Neuronal stem cell (in vitro differentiated cells): Measurements from ENCODE around the gene VPS37B. TPM values are rescaled to one million over a fixed set of nuclear protein-coding genes. Genes with fewer than 3 reads are reported as not detected.

ENCODE experiments used
- DNase-seq: peaks from one replicate; pipeline ENCODE4 v3.0.0-alpha.2; 2013; ENCODE audit warnings: low spot score
- H2AFZ ChIP-seq: one replicate; pipeline ENCODE4 v1.6.1; 2013; ENCODE audit warnings: mild to moderate bottlenecking, low read length, inconsistent platforms
- H2AK5ac ChIP-seq: 2 replicates; pipeline ENCODE4 v1.6.1; 2013; ENCODE audit warnings: low read depth, mild to moderate bottlenecking, inconsistent platforms, low read length, moderate library complexity, mixed read lengths
- H2BK120ac ChIP-seq: 2 replicates; pipeline ENCODE4 v1.6.1; 2013; ENCODE audit warnings: low read depth, mild to moderate bottlenecking, inconsistent platforms, low read length, moderate library complexity, mixed read lengths
- H2BK12ac ChIP-seq: one replicate; pipeline ENCODE4 v1.6.1; 2013; ENCODE audit warnings: low read length, inconsistent platforms
- H2BK15ac ChIP-seq: 2 replicates; pipeline ENCODE4 v1.6.1; 2013; ENCODE audit warnings: mild to moderate bottlenecking, low read length, inconsistent platforms, mixed read lengths
- H2BK5ac ChIP-seq: one replicate; pipeline ENCODE4 v1.6.1; 2013; ENCODE audit warnings: inconsistent platforms, mild to moderate bottlenecking, low read length, moderate library complexity
- H3K14ac ChIP-seq: one replicate; pipeline ENCODE4 v1.6.1; 2013; ENCODE audit warnings: low read length, inconsistent platforms
- H3K18ac ChIP-seq: 2 replicates; pipeline ENCODE4 v1.6.1; 2013; ENCODE audit warnings: low read length, inconsistent platforms
- H3K23ac ChIP-seq: 2 replicates; pipeline ENCODE4 v1.6.1; 2013; ENCODE audit warnings: low read depth, mild to moderate bottlenecking, mixed read lengths, low read length, inconsistent platforms; ENCODE audit not compliant: poor library complexity
- H3K27ac ChIP-seq: replicated peaks from 3 replicates; pipeline ENCODE4 v1.5.1; 2013; ENCODE audit warnings: low read length, inconsistent platforms
- H3K27me3 ChIP-seq, 3 experiments: 2 replicates each; pipeline ENCODE4 v1.6.1; 2013; ENCODE audit warnings: low read length in 3 of 3, mild to moderate bottlenecking in 2 of 3, inconsistent platforms in 1 of 3, low read depth in 1 of 3, mixed read lengths in 1 of 3, moderate library complexity in 1 of 3; ENCODE audit not compliant: control insufficient read depth in 3 of 3, insufficient read depth in 3 of 3
- H3K36me3 ChIP-seq, 2 donors: replicated peaks in 1 of 2; 2 replicates each; pipeline ENCODE4 v1.6.1; 2013; ENCODE audit warnings: low read length in 2 of 2; ENCODE audit not compliant: control insufficient read depth in 2 of 2, insufficient read depth in 2 of 2
- H3K4ac ChIP-seq: 2 replicates; pipeline ENCODE4 v1.6.1; 2013; ENCODE audit warnings: inconsistent platforms, mild to moderate bottlenecking, low read length, moderate library complexity
- H3K4me1 ChIP-seq, 2 donors: 1 replicate in 1 of 2; 2 replicates in 1 of 2; pipeline ENCODE4 v1.6.1; 2013; ENCODE audit warnings: low read length in 2 of 2, low read depth in 1 of 2; ENCODE audit not compliant: control insufficient read depth in 2 of 2, insufficient read depth in 1 of 2
- H3K4me2 ChIP-seq: one replicate; pipeline ENCODE4 v1.6.1; 2013; ENCODE audit warnings: mild to moderate bottlenecking, low read length, inconsistent platforms; ENCODE audit not compliant: insufficient read depth, poor library complexity, severe bottlenecking
- H3K4me3 ChIP-seq, 2 donors: 2 replicates each; pipeline ENCODE4 v1.5.1; 2013; ENCODE audit warnings: low read length in 2 of 2, mild to moderate bottlenecking in 2 of 2, inconsistent platforms in 1 of 2, moderate library complexity in 1 of 2
- H3K79me1 ChIP-seq: one replicate; pipeline ENCODE4 v1.6.1; 2013; ENCODE audit warnings: low read depth, mild to moderate bottlenecking, inconsistent platforms, low read length, moderate library complexity
- H3K9ac ChIP-seq: one replicate; pipeline ENCODE4 v1.6.1; 2013; ENCODE audit warnings: mild to moderate bottlenecking, low read depth, low read length, inconsistent platforms; ENCODE audit not compliant: poor library complexity
- H3K9me3 ChIP-seq, 2 donors: replicated peaks in 1 of 2; 2 replicates each; pipeline versions ENCODE3 to v1.6.1; 2013; ENCODE audit warnings: low read length in 2 of 2, mild to moderate bottlenecking in 2 of 2, inconsistent platforms in 1 of 2, low read depth in 1 of 2, mixed read lengths in 1 of 2, moderate library complexity in 1 of 2; ENCODE audit not compliant: control insufficient read depth in 2 of 2, insufficient read depth in 1 of 2
- H4K8ac ChIP-seq: one replicate; pipeline ENCODE4 v1.6.1; 2013; ENCODE audit warnings: low read depth, mild to moderate bottlenecking, inconsistent platforms, low read length, moderate library complexity
- H4K91ac ChIP-seq: one replicate; pipeline ENCODE4 v1.6.1; 2013; ENCODE audit warnings: low read length, low read depth, mild to moderate bottlenecking, inconsistent platforms; ENCODE audit not compliant: poor library complexity
- WGBS, 2 donors: extraction: QIAGEN DNeasy Blood & Tissue Kit; methylation state at CpG; one replicate each; pipeline ENCODE4 v1.1.7; 2013; ENCODE audit warnings: missing lambda C conversion rate in 2 of 2, mixed read lengths in 1 of 2; ENCODE audit not compliant: insufficient read length in 2 of 2, insufficient replicate concordance in 1 of 2; ENCODE audit errors: extremely low coverage in 2 of 2; 5-methylcytosine and 5-hydroxymethylcytosine counted together
- polyA plus RNA-seq, 2 experiments: library from polyadenylated mRNA; stranded (reverse); fragments of 200-250 nt; gene quantifications; one replicate each; pipeline ENCODE4 v1.2.3, GENCODE V29; 2013

VPS37B gene
- polyA plus RNA-seq (2013, experiment 1 of 2), result 26.4 TPM
- 26.7 TPM for polyA plus RNA-seq (2013, experiment 2 of 2)

GRCh38 chr12:122895704-122896636 lies at the start of gene VPS37B:
VPS37B (minus strand) TSS chr12:122896124; CDS start chr12:122896062, 62 bp downstream.
- Histone ChIP-seq H3K27ac (no peak within 1 kb of the TSS), H3K23ac (peak within 1 kb of the TSS; percentile 92), H3K4me2 (peak within 1 kb of the TSS; percentile 70), H4K8ac (peak within 1 kb of the TSS; percentile 88), H3K9me3 (no peaks in the 10 kb centered on the region), H3K27me3 (peaks cover 0 to 2% (median 0%) of the 10 kb centered on the region in 3 experiments), H3K14ac (peak within 1 kb of the TSS; percentile 94), H3K36me3 (peaks cover 0 to 4% of the 10 kb centered on the region in 2 donors), H3K18ac (peak within 1 kb of the TSS; percentile 100), H2BK12ac (peak within 1 kb of the TSS; percentile 79), H4K91ac (no peak within 1 kb of the TSS), H3K4ac (peak within 1 kb of the TSS; percentile 47), H2BK15ac (peak within 1 kb of the TSS; percentile 75), H2AK5ac (peak within 1 kb of the TSS; percentile 67), H2BK5ac (peak within 1 kb of the TSS; percentile 88), H3K79me1 (no peaks in the 10 kb centered on the region), H2BK120ac (peak within 1 kb of the TSS; percentile 83), H3K9ac (peak within 1 kb of the TSS; percentile 99), H3K4me3 (peak within 1 kb of the TSS; percentile 82 to 98), H2AFZ (peak within 1 kb of the TSS; percentile 89), H3K4me1 (peaks cover 14 to 29% of the 10 kb centered on the region in 2 donors)
- WGBS, 2 donors, result no CpG with 5 or more reads among the region's 81 CpGs
- peak; percentile 83 for DNase-seq

- Histone ChIP-seq H2BK12ac (no peak overlapping the region), H2AK5ac (peak overlapping the region; percentile 24), H3K23ac (no peak overlapping the region), H3K79me1 (no peaks in the 10 kb centered on the region), H3K4ac (no peak overlapping the region), H3K4me1 (peaks cover 7% of the 10 kb centered on the region in 2 donors), H3K27ac (no peak overlapping the region), H2BK15ac (no peak overlapping the region), H3K27me3 (no peaks in the 10 kb centered on the region), H3K36me3 (no peaks in the 10 kb centered on the region), H4K8ac (no peak overlapping the region), H4K91ac (no peak overlapping the region), H2AFZ (no peak overlapping the region), H3K14ac (no peak overlapping the region), H3K4me2 (no peak overlapping the region), H3K4me3 (no peak overlapping the region), H2BK120ac (no peak overlapping the region), H3K9me3 (no peaks in the 10 kb centered on the region), H3K18ac (peak overlapping the region; percentile 61), H3K9ac (no peak overlapping the region), H2BK5ac (peak overlapping the region; percentile 72)
- no peak for DNase-seq
- no CpG with 5 or more reads among the region's 14 CpGs for whole genome bisulfite sequencing, 2 donors
Observed at GRCh38 chr12:122944605-122945592, 49.0 kb upstream of the VPS37B start.

GRCh38 chr12:122943196-122943595 lies 47.3 kb upstream of the VPS37B start:
- no peak overlapping the region for H2BK15ac ChIP-seq
- H3K4me1 ChIP-seq, result peaks cover 7% of the 10 kb centered on the region in 2 donors
- no CpG with 5 or more reads among the region's 13 CpGs for WGBS, 2 donors
- H3K14ac ChIP-seq, result no peak overlapping the region
- H2BK12ac ChIP-seq, result no peak overlapping the region
- no peaks in the 10 kb centered on the region for H3K27me3 ChIP-seq
- no peak overlapping the region for H3K4me2 ChIP-seq
- DNase-seq, result no peak
- H3K27ac ChIP-seq, result no peak overlapping the region
- H3K9ac ChIP-seq, result no peak overlapping the region
- no peaks in the 10 kb centered on the region for H3K9me3 ChIP-seq
- H2BK120ac ChIP-seq, result no peak overlapping the region
- H3K4ac ChIP-seq, result no peak overlapping the region
- H4K8ac ChIP-seq, result no peak overlapping the region
- H3K23ac ChIP-seq, result no peak overlapping the region
- no peak overlapping the region for H2AK5ac ChIP-seq
- H3K4me3 ChIP-seq, result no peak overlapping the region
- no peaks in the 10 kb centered on the region for H3K36me3 ChIP-seq
- H2AFZ ChIP-seq, result no peak overlapping the region
- no peaks in the 10 kb centered on the region for H3K79me1 ChIP-seq
- peak overlapping the region; percentile 56 for H4K91ac ChIP-seq
- peak overlapping the region; percentile 38 for H3K18ac ChIP-seq
- peak overlapping the region; percentile 42 for H2BK5ac ChIP-seq
